AG08396 (cell line): ENCODE results near the gene ISYNA1.
"Not testable (repeated sequence)": the region's sequence is repeated elsewhere in the genome, so short reads cannot be mapped to it uniquely, and the experiment has no call there.

Experiments used
- DNase-seq: peaks from one replicate; pipeline ENCODE4 v3.0.0; 2012; ENCODE audit warnings: low spot score, mixed read lengths

The ISYNA1 gene

DNA sequence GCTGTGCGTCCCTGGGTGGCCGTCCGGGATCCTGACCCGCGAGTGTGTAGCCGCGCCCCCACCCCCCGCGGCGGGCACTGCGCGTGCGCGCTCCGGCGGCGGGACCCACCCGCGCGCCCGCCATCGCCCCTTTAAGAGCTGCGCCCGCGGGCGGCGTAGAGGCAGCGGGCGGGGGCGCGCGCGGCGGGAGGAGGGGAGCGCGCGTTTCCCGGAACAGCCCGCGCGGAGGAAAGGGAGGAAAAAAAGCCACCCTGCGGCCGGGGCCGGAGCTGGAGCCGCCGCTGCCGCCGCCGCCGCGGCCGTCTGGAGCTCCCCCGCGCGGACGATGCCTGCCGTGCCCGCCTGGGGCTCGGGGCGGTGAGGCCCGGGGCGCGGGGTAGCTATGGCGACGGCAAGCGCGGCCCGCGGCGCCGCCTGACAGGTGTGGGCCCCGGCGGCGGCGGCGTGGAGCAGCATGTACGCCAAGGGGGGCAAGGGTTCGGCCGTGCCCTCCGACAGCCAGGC lies 18.7 kb downstream of the ISYNA1 start, which contains the start of gene SSBP4:
Gene SSBP4 (plus strand): TSS at position 204 of the 504 bp plus-strand sequence. CDS start 251 bp downstream, at position 455.
- peak; percentile 98 for DNase-seq

DNA sequence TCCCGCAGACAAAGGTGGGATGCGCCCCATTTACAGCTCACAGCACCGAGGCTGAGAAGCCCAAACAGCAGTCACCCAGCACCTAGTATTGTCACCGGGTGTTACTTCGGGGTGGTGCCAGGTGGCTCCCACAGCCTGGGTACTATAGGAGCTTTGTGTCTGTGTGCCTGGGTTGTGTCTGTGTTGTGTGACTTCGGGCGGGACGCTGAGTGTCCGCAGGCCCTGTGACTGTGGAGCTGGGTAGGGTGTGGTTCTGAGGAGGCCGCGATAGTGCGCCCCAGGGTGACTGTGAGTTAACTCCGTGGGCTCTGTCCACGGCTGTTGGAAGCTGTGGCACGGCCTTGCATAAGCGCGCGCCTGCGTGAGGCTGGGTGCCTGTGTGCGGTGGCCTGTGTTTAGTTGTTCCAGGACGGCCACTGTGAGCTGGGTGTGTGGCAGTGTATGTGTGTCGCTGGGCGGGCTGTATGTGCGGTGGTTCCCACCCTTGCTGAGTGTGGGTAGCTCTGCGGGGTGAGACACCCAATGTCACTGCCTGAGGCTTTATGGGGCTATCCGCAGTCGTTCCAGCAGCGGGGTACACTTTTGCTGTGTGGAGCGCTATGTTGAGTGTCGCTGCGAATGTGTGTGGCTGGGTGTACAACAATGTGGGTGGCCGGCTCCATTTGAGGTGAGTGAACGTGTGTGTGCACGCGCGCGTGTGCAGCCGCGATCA lies 19.3 kb downstream of the ISYNA1 start:
- no peak for DNase-seq

DNA sequence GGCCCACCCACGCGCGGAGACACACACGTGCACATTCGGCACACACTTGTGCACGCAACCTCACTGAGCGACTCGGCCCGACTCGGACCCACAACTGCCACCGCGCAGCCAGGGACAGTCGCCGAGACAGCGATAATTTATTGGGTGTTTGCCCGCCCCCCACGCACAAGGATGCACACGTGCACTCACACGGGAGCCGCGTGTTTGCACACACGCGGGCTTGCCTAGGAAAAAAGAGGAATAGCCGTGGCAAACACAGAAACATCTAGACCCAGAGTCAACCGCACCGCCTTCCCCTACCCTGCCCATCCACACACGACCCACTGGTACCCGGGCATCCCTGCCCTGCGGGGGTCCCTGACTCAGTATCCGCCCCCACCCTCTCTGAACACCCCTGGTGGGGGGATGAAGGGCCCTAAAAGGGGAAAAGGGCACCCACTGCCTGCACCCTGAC lies 19.9 kb downstream of the ISYNA1 start:
- no peak for DNase-seq

DNA sequence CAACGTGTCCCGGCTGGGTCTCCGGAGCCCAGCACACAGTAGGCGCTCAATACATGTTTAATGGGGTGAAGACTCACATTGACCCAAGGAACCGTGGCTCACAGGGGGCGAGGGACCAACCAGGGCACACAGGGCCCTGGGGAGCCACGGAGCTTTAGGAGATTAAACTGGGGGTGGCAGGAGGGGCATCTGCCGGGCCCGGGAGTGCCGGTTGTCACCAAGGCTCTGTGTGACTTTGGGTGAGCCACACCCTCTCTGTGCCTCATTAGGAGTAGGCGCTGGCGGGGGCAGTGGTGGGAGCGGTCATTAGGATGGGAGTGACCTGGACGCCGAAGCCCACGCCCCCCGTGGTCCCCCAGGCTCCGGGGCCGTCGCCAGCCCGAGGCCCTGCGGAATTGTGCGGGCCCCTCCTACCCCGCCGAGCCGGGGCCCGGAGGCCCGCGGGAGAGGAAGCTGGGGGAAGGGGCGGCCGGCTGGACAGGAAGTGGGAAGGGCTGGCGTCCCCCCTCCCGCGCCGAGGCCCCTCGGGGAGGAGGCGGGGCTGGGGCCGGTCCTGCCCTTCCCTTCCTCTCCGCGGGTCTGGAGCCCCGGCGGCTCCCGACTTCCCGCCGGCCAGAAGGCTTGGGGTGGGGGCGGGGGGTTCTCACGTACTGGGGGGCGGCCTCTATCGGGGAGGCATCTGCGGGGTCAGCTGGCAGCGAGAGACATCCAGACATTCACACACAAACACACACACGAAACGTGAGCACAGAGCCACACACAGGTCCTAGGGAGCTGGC lies 20.5 kb downstream of the ISYNA1 start:
- peak; percentile 81 for DNase-seq

DNA sequence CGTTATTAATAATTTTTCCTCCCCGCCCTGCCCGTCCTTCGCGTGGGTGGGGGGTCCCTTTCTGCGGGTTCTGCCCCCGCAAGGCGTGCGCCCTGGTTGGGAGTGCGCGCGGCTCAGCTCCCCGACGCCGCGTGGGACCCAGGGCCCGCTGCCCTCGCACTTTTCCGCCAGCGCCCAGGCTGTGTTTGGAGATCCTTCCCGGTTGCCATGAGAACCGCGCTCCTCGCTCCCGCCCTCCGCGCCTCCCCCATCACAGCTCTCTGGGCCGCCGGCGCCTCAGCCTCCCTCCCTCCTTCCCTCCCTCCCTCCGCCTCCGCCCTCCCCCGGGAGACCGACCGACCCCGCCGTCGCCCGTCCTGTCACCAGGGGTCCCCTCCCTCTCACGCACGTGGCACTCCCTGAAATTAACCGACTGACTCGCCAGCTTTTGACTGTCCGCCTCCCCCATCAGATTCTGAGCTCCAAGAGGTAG lies 21.1 kb downstream of the ISYNA1 start:
- peak; percentile 93 for DNase-seq

DNA sequence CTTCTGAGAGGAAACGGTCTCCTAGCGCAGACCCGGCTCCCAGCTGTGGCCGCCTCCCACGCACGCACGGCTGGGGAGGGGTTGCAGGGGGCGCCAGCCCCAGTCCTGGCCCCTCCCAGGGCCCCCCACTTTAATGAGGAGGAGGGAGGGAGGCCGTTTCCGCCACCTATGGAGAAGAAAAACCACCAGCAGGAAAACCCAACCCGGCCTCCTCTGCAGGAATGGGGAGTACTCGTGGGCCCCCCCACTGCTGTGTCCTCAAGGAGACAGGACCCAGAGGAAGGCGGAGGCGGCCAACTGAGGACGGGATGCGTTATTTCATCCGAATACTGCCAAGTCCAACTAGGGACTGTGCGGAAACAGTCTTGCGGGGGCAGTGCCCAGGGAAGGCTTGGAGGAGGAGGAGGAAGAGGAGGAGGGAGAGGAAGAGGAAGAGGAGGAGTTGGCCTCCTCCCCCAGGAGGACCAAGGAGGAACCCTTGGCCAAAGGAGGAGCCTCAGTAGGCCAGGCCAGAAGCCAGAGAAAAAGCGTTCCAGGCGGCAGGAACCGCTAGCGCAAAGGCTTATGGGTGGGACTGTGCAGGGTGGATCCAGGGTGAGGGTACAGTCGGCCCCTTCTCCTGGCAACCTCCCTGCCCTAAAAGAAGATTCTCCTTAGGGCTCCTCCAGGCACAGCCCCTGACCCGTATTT lies 22.6 kb downstream of the ISYNA1 start:
- DNase-seq = peak; percentile 65

DNA sequence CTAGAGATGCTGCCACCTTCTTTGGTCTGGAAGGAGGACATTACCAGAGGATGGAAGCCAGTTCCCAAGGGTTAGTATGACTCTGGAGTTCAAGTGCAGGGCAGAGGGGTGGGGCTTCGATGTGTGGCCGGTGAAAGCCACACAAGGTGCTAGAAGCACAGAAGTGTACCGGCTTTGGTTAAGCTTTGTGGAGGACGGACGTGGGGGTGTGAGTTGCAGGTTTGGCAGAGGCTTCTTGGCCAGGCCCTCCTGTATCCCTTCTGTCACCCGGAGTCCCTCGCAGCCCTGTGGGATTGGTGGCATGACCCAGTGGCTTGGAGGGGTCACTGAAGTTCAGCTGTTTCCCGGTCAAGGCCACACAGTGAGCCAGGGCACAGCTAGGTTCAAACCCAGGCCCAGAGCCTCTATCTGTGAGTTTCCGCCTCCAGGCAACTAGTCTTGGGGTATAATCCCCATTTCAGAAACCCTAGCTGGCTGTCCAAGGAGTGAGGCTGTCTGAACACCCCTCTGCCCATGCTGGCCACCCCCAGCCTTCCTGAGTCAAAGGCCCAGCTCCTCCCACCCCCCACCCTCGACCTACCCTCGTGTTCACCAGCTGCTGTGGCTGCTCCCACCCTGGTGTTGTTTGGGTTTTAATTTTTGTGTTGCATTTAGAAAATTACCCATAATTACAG lies 23.3 kb downstream of the ISYNA1 start:
- no peak for DNase-seq

DNA sequence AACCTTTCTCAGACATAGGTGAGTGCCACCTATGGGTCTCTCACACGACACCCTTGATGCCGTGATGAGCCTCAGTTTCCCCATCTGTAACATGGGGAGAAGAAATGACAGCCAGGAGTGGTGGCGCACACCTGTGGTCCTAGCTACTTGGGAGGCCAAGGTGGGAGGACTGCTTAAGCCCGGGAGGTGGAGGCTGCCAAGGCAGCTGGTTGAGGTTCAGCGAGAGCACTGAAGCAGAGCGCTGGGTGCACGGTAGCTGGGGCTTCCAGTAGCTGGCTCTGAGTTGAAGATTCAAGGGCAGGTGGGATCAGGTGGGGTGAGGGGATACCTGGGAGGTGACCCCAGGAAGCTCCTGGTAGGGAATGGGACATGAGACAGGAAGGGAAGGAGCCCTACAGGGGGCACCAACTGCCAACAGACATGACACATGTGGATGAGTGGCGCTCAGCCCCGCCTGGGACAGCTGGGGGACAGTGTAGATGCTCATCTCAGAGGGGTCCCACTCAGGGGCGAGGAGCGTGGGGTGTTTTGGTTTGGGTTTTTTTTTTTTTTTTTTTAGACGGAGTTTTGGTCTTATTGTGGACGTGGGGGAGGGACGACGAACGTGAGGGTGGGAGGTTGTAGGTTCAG lies 25.2 kb downstream of the ISYNA1 start:
- no peak for DNase-seq

DNA sequence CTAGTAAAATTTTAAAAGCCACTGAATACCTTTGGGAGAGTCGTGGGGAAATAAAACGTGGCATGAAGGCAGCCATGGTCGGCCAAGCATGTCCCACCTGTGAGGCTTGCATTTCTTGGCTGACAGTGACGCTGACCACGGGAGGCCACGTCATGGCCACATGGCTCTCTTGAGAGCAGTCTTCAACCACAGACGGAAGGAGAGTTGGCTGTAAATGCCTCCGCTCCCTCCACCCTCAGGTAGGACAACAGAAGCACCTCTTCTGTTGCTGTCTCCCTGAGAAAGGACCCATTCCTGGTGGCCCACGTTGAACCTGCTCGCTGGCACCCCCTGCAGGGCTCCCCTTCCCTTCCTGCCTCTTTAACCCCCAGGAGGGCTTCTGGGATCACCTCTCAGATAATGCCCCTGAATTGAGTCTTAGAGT lies 29.9 kb downstream of the ISYNA1 start:
- no peak for DNase-seq

DNA sequence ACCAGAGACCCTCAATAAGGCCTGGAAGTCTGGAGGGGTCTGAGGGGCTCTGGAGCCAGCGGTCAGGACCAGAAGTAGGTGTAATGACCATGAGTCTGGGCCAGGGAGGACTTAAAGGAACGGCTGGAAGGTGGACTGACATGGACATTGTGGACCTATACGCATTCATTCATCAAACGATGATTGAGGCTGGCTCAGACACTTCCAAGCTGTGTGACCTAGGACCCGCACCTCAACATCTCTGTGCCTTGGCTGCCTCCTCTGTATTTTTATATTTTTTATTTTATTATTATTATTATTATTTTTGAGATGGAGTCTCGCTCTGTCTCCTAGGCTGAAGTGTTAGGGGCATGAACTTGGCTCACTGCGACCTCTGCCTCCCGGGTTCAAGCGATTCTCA lies 31.2 kb downstream of the ISYNA1 start:
- no peak for DNase-seq

DNA sequence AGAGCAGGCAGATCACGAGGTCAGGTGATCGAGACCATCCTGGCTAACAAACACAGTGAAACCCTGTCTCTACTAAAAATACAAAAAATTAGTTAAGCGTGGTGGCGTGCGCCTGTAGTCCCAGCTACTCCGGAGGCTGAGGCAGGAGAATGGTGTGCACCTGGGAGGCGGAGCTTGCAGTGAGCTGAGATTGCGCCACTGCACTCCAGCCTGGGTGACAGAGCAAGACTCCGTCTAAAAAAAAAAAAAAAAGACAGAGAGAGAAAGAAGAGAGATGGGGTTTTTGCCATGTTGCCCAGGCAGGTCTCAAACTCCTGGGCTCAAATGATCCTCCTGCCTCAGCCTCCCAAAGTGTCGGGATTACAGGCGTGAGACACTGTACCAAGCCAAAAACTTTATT lies 32.2 kb downstream of the ISYNA1 start:
- DNase-seq = not testable (repeated sequence)

DNA sequence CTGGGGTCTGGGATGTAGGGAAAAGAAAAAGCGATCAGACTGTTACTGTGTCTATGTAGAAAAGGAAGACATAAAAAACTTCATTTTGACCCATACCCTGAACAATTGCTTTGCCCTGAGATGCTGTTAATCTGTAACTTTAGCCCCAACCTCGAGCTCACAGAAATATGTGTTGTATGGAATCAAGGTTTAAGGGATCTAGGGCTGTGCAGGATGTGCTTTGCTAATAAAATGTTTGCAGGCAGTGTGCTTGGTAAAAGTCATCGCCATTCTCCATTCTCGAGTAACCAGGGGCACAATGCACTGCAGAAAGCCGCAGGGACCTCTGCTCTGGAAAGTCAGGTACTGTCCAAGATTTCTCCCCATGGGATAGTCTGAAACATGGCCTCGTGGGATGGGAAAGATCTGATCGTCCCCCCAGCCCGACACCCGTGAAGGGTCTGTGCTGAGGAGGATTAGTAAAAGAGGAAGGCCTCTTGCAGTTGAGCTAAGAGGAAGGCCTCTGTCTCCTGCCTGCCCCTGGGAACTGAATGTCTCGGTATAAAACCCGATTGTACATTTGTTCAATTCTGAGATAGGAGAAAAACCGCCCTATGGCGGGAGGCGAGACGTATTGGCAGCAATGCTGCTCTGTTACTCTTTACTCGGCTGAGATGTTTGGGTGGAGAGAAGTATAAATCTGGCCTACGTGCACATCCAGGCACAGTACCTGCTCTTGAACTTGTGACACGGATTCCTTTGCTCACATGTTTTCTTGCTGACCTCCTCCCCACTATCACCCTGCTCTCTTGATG lies 35.3 kb downstream of the ISYNA1 start:
- not testable (repeated sequence) for DNase-seq

DNA sequence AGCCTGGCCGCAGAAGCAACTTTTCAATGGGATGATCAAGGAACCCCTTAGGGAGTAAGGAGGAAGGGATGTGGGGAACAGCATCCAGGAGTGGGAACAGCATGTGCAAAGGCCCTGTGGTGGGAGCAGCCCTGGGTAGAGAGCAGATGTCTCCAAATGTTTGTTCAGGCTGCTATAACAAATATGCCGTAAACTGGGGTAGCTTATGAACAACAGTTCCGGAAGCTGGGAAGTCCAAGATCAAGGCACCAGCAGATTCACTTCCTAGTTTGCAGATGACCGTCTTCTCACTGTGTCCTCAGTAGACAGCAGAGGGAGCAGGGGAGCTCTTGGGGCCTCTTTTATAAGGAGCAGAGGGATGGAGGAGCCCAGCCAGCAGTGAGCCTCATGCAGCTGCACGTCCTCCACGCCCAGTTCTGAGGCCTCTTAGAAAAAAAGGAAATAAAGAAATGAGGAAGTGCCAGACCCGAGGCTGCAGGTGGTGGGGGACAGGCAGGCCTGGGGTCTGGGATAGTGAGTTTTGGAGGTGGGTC lies 36.3 kb downstream of the ISYNA1 start:
- DNase-seq = no peak

DNA sequence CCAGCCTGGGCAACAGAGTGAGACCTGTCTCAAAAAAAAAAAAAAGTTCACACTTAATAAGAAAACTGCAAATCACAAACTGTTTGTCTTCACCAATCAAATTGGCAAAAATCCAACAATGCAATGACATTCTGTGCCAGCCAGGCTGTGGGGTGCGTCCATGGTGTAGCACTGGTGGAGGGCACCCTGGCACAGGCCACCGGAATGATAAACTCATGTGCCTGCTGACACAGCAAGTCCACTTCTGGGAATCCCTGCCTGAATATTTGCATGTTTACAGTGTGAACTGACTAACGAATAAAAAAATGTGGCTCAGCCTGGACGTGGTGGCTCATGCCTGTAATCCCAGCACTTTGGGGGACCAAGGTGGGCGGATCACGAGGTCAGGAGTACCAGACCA lies 38.9 kb downstream of the ISYNA1 start:
- DNase-seq = peak; percentile 82

DNA sequence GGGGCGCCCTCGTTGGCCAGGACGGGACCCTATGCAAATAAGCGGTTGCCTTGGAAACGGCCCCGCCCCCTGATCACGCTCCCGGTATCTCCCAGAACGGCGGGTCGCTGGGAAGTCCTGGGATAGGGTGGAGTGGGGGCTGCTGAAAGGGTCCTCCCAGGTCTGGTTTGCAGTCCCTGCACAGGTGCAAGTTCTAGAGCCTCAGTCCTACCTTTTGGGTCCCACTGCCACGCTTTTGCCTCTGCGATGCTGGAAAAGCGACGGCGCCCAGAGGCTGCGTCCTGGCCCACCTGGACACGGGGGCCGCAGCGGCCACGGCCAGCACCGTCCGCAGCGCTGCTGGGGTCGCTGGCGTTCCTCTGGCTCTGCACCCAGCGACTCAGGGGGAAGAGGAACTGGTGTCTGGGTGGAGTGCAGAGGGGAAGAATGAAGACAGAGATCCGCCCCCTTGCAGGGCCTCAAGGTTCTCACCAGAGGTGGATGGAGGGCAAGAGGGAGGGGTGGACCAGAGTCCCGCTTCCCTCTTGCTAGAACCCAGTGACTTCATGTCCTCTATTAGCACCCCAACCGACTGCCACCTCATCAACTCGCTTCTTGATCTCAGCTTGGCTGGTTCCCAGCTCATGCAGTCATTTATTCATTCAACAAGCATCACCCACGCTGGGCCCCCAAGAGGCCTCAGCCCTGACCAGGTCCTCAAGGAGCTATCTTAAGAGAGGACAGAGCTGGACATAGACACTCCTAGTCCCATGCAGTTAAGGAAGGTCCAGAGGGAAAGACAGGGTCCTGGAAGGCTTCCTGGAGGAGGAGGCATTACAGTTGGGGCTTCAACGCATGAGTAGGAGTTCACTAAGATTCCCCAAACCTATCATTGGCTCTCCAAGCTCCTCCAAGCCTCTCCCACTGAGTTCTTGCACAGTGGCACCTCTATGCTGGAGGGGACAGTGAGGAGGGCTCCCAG lies 40.4 kb downstream of the ISYNA1 start, which contains the start of gene LRRC25:
Gene LRRC25 (minus strand): TSS at position 381 of the 961 bp plus-strand sequence. CDS start 659 bp downstream, outside the sequence.
- DNase-seq = no peak

DNA sequence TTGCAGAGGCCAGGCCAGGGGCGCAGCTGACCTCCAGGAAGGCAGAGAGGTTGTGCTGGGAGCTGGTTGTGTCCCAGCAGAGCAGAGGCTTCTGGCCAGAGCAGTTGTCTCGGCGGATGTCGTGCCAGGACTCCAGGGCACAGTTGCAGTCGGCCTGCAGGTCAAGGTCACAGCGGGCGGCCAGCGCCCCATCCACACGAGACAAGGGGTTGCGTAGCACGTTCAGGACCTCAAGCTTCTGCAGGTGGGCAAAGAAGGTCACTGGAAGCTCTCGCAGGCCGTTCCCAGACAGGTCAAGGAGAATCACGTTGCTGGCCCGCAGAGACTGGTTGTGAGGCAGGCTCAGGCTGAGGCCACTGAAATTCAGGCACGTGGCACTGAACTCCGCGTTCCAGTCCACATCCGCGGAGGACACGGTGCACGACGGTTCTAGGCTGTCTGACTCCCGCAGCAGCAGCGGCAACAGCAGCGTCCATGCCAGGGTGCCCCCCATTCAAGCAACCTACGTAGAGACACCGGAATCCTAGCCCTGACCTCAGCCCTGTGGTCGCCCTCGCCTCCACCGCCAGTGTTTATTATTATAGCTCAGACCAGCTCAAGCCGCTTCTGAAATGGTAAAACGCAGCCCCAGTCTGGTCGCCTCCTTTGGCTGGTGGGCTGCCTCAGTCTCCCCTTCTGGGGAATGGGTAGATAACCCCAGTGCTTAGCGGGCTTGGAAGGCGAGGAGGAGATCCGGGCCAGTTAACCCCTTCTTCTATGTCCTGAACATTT lies 41.3 kb downstream of the ISYNA1 start:
- no peak for DNase-seq

DNA sequence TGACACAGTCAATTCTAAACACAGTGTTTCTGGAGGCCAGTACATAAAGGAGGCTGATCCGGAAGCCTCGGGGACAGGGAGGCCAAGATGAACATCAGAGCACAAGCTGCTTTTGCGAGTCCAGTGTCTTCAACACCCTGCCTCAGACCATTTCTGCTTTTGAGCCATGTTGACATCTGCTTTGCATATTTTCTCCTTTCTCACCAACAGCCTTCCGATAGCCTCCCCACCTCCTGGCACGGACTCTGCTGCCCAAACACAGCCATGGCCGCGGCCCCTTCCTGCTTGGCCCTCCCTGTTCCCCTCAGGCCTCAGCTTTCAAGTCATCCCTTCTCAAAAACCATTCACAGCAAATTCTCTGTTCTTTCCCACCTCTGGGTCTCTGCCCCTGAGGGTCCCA lies 44.1 kb downstream of the ISYNA1 start:
- no peak for DNase-seq

DNA sequence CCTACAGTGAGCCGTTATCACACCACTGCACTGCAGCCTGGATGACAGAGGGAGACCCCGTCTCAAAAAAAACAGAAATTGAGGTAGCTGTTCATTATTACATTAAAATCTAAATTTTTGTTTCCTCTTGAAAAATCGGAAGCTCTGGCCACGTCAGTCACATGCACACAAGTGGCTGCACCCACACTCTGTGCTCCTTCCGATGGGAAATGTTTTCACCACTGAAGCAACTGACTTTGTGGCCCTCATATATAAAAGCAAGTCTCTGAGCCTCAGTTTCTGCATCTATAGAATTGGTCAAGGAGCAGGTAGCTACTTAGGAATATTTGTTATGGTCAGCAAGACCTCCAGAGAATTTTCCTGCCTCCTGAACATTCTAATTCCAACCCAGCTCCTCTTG lies 45.0 kb downstream of the ISYNA1 start:
- DNase-seq = no peak
